ENCODE data around the gene VPS41.
"Not testable (repeated sequence)": the region's sequence is repeated elsewhere in the genome, so short reads cannot be mapped to it uniquely, and the experiment has no call there.

VPS41 gene

DNA sequence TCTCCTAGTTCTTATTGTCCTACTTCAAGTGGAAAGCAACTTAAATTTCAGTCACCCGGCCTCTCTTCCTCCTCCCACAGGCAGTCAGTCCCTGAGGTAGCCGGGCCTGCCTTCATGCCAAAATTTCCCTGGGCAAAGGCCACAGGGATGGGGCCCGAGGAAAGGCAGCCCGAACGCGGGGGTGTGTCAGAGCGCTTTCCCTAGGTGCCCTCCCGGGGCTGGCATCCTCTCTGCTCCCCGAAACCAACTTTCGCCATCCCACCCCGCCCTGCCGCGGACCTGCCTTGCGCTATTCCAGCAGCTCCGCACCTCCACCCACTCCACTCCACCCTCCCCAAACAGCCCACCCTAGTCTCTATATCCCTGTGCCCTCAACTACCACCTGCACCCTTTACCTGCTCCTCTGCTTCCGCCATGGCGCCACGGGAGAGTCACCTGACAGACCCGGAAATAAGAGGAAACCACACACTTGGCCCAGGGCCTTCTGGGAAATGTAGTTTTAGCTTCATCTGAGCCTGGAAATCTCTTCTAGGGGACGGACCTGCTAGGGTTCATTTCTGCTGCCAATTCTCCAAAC, at the start of gene VPS41:
Gene VPS41, minus strand, starts transcription at position 433 of the 577 bp plus-strand sequence. Its CDS starts 17 bp downstream, at position 416.
- DNase-seq (ENCODE audit: low read depth in 1 of 2, low spot score in 1 of 2): peak; percentile 39 to 74

DNA sequence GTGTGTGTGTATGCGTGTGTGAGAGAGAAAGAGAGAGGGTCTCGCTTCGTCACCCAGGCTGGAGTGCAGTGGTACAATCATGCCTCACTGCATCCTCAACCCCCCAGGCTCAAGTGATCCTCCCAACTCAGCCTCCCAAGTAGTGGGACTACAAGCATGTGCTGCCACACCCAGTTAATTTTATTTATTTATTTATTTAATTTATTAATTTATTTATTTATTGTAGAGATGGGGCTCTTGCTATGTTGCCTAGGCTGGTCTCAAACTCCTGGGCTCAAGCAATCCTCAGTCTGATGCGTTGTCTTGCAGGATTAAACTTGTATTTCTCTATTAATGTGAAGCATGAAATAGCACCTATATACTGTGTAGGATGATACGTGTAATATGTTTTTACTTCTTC, 46.9 kb upstream of the VPS41 start:
- no peak for DNase-seq (ENCODE audit: low read depth in 1 of 2, low spot score in 1 of 2)

DNA sequence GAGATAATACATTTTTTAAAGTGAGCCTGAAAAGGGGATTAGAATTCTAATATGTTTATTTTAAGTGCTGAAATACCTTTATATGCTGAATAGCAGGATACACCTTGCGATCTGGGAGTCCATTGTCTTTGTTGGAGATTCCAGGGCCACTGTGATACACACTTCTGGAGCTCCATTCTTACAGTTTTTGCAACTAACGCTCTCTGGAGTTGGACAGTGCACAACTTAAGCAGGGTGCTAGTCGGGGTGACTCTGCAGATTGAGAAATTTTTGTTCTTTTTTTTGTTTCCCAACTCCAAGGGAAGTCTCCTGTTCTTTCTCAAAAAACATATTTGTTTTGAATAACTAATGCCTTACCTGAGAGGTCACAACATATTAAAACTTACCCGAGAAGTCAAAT, 45.0 kb upstream of the VPS41 start:
- no peak for DNase-seq (ENCODE audit: low read depth in 1 of 2, low spot score in 1 of 2)

DNA sequence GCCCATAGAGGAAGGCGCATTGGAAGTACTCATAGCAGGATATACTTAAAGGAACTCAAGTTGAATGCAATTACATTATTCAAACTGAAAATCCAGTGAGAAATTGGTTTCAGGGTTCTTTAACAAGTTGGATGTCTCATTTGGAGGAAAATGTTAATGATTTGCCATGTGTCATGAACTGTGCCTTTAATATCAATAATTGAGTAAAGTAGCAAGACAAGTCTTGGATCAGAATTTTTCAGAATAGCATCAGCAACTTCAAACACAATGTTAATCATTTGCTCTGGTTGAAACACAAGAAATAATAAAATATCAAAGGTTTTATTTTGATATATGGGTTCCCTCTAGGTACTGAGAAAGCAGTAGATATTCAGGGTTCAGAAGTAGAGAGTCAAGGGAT, 44.2 kb upstream of the VPS41 start:
- DNase-seq (ENCODE audit: low read depth in 1 of 2, low spot score in 1 of 2): no peak

DNA sequence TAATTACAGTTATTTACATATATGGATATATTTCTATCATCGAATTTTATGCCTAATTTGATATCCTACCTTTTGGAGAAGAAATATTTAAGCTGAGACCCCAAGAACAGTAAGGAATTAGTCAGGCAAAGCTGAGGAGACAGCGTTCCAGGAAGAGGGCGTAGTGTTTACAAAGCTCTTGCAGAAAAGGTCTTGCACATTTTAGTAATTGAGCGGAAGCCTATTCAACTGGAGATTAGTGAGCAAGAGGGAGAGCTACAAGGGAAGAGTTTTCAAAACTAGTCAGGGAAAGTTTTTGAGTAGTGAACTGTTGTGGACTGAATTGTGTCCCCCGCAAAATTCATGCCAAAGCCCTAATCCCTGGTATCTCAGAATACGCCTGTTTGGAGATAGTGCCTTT, 42.2 kb upstream of the VPS41 start:
- no peak for DNase-seq (ENCODE audit: low read depth in 1 of 2, low spot score in 1 of 2)

DNA sequence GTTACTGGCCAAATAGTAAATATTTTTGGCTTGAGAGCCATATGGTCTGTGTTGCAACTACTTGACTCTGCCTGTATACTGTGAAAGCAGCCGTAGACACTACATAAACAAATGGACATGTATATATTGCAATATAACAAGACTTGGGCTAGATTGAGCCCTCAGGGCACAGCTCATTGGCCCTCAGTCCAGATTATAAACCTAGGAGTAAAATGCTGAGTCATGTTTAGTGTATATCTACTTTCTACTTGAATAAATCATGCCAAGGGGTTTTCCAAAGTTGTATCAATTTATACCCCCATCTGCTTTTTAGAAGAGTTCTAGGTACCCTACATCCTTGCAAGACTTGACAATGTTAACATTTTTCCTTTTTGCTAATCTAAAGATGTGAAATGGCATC, 41.3 kb upstream of the VPS41 start:
- DNase-seq (ENCODE audit: low read depth in 1 of 2, low spot score in 1 of 2): no peak

DNA sequence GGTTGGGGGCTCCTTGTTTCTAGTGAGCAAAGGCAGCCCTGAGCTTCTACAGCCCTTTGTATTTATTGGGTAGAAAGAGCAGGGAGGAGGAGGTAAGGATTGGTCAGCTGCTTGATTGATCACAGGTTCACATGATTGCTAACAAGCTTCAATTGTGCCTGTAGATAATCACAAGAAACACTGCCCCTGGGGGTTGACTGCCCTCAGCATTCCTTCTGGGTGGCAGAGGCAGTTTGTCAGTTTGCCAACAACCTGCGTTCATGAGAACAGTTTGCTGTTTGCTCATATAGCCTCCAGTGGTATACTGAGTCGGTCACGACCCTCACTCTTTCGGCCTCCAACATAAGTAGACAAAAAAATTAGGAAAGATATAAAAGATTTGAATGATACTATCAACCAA, 38.5 kb upstream of the VPS41 start:
- not testable (repeated sequence) for DNase-seq (ENCODE audit: low read depth in 1 of 2, low spot score in 1 of 2)

DNA sequence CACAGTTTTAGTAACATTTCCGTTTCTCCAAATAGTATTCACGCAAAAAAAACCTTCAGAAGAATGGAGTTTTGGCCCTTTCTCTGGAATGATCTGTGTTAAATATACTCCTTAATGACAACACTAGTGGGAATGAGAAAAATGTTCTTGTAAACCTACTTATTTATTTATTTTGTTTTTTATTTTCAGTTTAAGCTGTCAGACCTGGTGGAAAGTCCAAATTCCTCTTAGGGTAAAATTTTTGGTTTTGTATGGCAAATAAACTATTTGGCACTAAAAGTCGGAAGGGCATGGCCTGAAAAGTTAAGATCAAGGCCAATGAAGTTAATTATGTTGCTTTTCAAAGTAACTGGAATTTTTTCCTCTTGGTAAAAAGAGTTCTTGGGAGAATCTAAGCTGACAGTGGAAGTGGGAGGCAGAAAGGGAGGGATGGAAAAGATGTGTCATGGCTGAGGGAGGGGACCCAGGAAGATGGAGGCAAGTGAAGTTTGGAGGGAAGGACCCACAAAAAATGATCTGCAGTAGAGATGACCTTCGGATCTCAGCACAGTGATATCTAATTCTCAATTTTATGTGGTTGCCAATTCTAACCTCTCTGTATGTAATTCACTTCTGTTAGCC, 33.5 kb upstream of the VPS41 start:
- no peak for DNase-seq (ENCODE audit: low read depth in 1 of 2, low spot score in 1 of 2)

DNA sequence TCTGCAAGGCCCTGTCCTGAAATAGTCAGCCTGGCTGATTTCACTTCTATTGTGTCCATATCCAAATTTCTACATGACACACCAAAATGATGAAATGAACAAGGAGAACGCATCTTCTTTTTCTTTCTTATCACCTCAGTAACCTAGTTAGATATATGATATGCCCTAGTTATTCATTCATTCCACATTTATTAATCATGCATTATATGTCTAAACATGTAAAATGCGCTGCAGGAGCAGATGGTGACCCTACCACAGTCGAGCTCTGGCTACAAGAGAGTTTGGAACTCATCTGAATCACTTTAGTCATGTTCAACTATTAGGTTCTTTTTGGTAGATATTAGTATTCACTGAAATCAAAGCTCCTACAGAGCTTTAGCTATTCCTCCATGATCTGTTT, 31.8 kb upstream of the VPS41 start:
- no peak for DNase-seq (ENCODE audit: low read depth in 1 of 2, low spot score in 1 of 2)

DNA sequence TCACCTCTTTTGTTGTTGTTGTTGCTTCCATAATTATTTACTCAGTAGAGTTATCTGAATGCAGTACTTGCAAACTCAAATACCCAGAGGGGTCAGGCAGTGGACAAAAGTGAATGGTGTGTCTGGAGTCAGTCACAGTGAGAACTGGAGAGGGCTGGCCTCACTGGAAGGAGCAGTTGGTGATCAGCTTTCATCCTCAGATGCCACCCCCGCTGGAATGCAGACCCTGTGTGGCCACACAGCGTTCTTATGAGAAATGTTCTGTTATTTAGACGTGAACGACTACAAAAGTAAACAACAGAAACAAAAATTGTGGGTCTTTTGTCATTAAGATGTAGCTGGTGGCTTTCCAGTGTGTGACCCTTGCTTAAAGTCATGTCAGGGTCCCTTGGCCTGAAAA, 29.6 kb upstream of the VPS41 start:
- DNase-seq (ENCODE audit: low read depth in 1 of 2, low spot score in 1 of 2): no peak

DNA sequence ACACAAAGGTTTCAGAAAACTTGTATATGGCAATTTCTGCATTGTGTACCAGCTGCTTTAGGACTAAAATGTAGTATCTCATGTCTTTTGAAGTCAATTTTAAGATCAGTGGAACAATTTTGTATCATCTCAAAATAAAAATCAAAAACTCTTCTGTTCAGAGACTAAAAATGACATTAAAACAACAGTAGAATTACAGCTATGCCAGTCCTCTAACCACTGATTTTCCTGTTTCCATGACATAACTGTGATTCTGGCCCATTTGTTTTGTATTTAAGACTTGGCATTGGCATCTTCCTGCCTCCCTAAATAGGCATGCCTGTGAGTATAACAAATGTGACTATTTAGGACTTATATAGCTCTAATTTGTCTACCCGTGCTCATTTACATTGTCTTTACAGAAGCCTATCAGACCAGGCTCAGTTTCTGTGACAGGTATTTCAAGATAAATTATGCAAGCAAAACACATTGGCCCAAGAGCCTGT, 29.1 kb upstream of the VPS41 start:
- no peak for DNase-seq (ENCODE audit: low read depth in 1 of 2, low spot score in 1 of 2)

DNA sequence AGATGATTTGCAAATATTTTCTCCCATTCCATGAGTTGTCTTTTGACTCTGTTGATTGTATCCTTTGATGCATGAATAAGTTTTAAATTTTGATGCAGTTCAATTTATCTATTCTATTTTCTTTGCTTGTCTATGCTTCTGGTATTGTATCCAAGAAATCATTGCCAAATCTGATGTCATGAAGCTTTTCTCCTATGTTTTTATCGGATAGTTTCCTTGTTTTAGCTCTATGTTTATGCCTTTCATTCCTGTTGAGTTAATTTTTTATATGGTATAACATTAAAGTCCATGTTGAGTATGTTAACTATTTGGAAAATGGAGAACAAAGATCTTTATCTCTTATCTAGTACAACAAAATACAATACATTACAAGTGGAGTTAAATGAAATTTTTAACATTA, 27.6 kb upstream of the VPS41 start:
- DNase-seq (ENCODE audit: low read depth in 1 of 2, low spot score in 1 of 2): no peak

DNA sequence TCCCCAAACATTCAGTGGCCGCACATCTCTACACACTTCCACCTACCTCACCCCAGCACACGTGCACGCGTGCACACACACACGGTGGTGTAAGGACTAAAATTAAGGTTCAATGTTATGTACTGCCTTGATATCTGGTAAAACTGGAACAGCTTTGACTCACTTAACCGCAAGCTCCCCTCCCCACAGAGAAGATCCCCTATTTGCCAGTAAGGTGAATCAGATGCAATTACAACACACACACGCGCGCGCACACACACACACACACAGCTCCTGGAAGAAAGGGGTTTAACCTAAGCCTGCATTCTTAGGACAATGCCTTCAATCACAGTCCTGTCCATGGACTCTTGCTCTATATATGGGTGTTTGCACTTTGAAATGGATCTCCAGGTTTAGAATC, 25.5 kb upstream of the VPS41 start:
- no peak for DNase-seq (ENCODE audit: low read depth in 1 of 2, low spot score in 1 of 2)

DNA sequence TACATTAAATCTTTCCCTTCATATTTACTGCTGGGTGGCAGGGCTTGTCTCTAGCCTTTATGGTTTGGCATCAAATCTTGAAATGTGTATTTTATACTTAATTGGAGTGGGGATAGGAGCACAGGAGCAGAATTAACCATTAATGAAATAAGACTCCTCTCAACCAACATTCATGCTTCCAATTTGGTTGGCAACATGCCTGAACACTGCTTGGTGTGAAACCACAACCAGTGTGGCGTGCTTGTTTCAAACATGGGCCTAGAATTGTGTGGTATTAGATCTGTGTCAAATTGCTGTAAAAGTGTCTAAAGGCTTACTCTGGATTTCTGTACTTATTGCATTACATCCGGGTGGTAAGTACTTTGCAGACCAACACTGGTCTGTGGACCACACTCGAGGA, 25.1 kb upstream of the VPS41 start:
- DNase-seq (ENCODE audit: low read depth in 1 of 2, low spot score in 1 of 2): no peak

DNA sequence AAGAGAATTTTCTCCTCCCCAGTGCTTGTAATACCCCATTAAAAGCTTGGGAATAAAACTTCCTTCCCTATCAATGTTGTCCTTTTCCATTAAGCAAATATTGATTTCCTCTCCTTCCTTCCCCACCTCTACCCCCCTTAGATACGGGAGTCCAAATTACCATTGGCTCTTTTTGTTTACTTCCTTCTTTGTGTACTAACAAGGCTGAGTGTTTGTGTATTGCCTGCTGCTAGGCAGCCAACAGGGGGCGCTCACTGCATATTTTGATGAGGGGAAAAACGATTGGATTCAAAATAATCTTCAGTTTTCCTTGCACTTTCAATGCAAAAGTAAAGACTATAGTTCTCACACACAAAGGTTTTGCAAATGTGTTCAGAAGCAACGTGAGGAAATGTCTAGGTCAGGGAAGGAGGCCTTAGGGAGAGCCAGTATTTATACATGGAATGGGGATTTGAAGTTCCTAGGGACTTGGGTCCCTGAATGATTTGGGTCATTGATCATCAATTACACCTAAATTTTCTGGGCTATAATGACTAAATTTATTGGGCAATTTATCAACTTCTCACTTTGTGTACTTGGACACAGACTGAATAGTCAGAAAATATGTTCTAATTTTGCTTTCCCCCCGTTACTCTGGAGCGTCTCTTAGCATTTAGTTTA, 23.6 kb upstream of the VPS41 start:
- peak in 1 of 2 donors; percentile 24 for DNase-seq (ENCODE audit: low read depth in 1 of 2, low spot score in 1 of 2)

DNA sequence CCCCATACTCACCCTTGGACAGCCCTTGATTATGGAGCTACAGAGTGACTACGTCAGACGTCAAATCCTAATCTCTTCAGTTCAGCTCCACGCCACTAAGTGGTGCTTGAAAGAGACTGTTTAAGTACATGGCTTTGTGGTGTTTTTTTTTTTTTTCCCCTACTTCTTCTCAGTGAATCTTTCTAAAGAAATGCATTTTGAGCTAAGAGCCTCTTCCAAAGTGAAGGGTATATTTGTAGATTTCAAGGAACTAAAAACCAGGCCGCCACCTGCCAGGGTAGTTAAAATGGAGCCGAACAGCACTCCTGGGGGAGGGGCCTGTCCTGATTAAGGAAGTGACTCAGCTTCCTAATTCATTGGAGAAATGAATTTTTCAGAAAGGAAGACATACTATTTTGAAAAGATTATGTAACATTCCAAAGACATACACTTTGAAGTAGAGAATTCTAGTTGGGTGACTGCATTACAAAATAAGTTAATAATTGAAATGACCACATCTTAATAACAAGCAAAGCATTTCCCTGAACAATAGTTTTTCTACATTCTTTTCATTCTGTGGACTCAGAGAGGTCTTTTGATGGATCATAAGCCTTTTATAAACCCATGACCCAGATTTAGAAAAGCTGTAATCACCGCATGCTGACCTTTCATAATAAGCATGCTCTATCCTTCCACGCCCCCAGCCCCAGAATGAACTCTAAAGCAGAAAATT, 20.6 kb upstream of the VPS41 start:
- DNase-seq (ENCODE audit: low read depth in 1 of 2, low spot score in 1 of 2): no peak

DNA sequence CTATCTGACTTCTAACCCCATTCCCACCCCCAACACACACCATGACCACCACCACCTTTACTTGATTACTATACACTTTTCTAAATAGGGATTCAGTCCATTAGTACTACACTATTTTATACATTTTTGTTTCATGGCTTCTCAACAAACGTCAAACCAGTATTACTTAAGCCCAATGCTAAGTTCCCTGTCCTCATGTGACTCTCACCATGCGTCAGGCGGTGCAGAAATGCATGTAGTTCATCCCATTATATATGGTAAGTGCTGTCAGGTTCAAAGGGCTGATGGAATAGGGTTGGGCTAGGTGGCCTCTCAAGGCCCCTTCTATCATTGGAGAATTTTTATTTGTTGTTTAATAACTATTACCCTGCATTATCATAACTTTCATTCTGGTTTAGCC, 19.5 kb upstream of the VPS41 start:
- no peak for DNase-seq (ENCODE audit: low read depth in 1 of 2, low spot score in 1 of 2)

DNA sequence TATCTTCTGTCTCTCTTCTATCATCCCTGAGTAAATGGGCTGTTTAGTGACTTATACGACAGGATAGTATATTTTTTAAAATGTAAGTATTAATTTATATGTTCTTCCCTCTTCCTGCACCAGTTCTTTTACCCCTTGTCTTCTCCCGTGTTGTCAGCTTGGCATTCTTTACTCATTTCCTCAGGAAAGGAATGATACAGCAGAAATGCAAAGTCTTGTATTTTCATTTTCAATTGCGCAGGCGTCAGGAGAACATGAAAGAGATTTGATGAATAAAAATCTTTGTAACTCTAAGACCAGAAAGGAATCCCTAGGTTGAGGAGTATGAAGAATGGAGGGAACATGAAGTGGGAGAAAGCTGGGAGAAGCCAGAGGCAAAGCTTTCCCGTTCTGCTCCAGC, 18.8 kb upstream of the VPS41 start:
- no peak for DNase-seq (ENCODE audit: low read depth in 1 of 2, low spot score in 1 of 2)

DNA sequence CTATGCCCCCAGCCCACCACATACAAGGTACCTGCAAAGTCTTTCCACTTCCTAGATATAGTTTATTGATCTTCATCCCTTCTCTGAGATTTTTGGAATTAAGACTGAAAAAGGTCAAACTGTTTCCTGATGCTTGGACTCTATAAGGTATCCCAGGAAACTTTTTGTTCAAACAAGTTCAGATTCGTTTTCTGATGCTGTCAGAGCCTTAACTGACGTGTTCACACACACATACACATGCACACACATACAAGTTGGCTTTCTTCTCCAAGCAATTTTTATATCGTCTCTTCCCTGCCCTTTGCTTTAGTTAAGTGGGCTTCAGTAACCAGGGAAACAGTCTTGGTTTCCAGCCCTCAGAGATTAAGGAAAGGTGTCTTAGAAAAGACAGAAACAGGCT, 11.7 kb upstream of the VPS41 start:
- no peak for DNase-seq (ENCODE audit: low read depth in 1 of 2, low spot score in 1 of 2)

DNA sequence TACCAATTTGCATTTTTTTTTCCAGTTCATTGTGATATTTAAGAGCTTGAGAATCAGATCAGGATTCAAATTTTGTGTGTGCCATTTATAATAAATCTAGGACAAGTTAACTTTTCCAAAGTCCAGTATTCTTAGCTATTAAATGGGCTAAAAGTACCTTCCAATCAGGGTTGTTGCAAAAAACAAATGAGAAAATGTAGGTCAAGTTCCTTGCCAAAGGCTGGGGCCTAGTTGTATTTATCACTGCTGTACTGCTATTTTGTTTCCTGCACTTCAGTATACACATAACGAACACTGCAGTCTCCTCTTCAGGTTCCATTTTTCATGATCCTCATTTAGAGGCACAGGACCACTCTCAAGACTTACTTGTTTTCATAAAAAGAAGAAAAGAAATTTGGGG, 7.4 kb upstream of the VPS41 start:
- no peak for DNase-seq (ENCODE audit: low read depth in 1 of 2, low spot score in 1 of 2)

DNA sequence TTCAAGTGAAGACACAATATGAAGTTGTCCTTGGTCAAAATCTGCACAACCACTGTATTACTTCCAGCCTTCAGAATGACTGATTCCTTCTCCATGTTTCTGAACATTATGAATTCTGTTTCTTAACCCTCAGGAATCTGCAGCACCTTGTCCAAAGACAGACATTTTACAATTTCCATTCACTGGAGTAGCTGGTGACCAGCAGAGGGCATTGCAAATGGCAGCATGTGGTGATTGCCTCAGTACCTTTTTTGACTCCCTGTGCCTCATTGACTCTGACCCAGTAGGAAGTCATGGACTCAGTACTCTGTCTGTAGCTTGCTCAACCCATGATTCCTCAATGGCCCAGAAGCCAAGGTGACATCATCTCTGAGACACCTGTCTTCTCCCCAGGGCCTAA, 879 bp upstream of the VPS41 start:
- DNase-seq (ENCODE audit: low read depth in 1 of 2, low spot score in 1 of 2): no peak

DNA sequence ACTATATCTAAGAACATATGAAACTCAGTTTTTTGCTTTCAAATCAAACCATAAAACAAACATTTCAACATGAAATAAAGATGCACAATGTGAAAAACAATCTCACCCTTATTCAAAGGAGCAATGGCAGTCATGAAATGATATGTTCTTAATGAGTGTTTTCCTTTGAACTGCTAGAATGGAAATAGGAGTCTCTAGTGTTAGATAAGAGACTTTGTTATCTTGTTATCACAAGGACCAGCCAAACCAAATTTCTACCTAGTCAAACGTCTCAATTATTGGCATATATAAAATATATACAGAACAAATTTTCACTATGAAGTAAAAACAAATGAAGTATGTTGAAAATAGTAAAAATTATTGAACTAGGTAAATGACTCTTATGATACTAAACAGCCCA, 1.2 kb downstream of the VPS41 start:
- no peak for DNase-seq (ENCODE audit: low read depth in 1 of 2, low spot score in 1 of 2)

All from activated CD4-positive, alpha-beta T cell treated with anti-CD3 and anti-CD28 coated beads, Interleukin-2, amount 50 U/mL, for 24 hours (primary cell).